DOHH2 (cell line): Measurements from ENCODE around the gene PSMC2.

Source experiments
- H3F3A ChIP-seq: fragments of 200-600 bp; sonication (generic), shearing (Covaris generic); 2 replicates; pipeline ENCODE4 v1.6.0; 2016; ENCODE audit warnings: antibody characterized with exemption, mild to moderate bottlenecking; ENCODE audit not compliant: control insufficient read depth, insufficient read depth
- H3K27ac ChIP-seq: fragments of 200-600 bp; sonication (generic); 2 replicates; pipeline ENCODE4 v1.5.1; 2014; ENCODE audit warnings: low read depth, mild to moderate bottlenecking, low read length, moderate library complexity
- H3K27me3 ChIP-seq: fragments of 200-600 bp; sonication (generic); 2 replicates; pipeline ENCODE4 v1.6.1; 2014; ENCODE audit warnings: mild to moderate bottlenecking, low read length, mixed read lengths; ENCODE audit not compliant: control insufficient read depth
- H3K36me3 ChIP-seq: fragments of 200-600 bp; sonication (generic); 2 replicates; pipeline ENCODE4 v1.6.1; 2014; ENCODE audit warnings: mild to moderate bottlenecking, low read length, moderate library complexity, mixed read lengths; ENCODE audit not compliant: control insufficient read depth
- H3K4me1 ChIP-seq: fragments of 200-600 bp; sonication (generic); 2 replicates; pipeline ENCODE4 v1.6.1; 2014; ENCODE audit warnings: mild to moderate bottlenecking, low read length, mixed read lengths; ENCODE audit not compliant: control insufficient read depth
- H3K4me2 ChIP-seq: fragments of 200-600 bp; sonication (generic); 2 replicates; pipeline ENCODE4 v1.6.0; 2014; ENCODE audit warnings: mild to moderate bottlenecking, low read length, moderate library complexity
- H3K4me3 ChIP-seq: fragments of 200-600 bp; sonication (generic); 2 replicates; pipeline ENCODE4 v1.5.1; 2014; ENCODE audit warnings: mild to moderate bottlenecking, low read length, mixed read lengths
- H3K79me2 ChIP-seq: fragments of 200-600 bp; sonication (generic); 2 replicates; pipeline ENCODE4 v1.6.1; 2014; ENCODE audit warnings: mild to moderate bottlenecking, low read length, mixed read lengths; ENCODE audit not compliant: control insufficient read depth
- H3K9me2 ChIP-seq: fragments of 200-600 bp; sonication (generic); replicated peaks from 2 replicates; pipeline ENCODE4 v1.6.1; 2014; ENCODE audit warnings: mild to moderate bottlenecking, low read length, mixed read lengths; ENCODE audit not compliant: control insufficient read depth
- H3K9me3 ChIP-seq: fragments of 200-600 bp; sonication (generic); 2 replicates; pipeline ENCODE4 v1.6.1; 2014; ENCODE audit warnings: antibody characterized with exemption, low read length, mixed read lengths; ENCODE audit not compliant: control insufficient read depth, insufficient read depth
- H4K20me1 ChIP-seq: fragments of 200-600 bp; sonication (generic); 2 replicates; pipeline ENCODE4 v1.6.0; 2014; ENCODE audit warnings: low read depth, mild to moderate bottlenecking, antibody characterized with exemption, low read length, moderate library complexity; ENCODE audit not compliant: control insufficient read depth, insufficient read depth
- EZH2phosphoT487 ChIP-seq: fragments of 200-600 bp; sonication (generic); IDR thresholded peaks from 2 replicates; pipeline ENCODE4 v1.6.1; 2017; ENCODE audit warnings: borderline replicate concordance, mild to moderate bottlenecking, antibody characterized with exemption, low read length, moderate library complexity, mixed read lengths
- TF ChIP-seq, protein P1 (sequence below): fragments of 200-600 bp; sonication (generic); IDR thresholded peaks from one replicate; pipeline ENCODE4 v1.5.1; 2014; ENCODE audit warnings: antibody characterized with exemption, mild to moderate bottlenecking, low read depth, low read length; ENCODE audit not compliant: poor library complexity, severe bottlenecking

The PSMC2 gene

DNA sequence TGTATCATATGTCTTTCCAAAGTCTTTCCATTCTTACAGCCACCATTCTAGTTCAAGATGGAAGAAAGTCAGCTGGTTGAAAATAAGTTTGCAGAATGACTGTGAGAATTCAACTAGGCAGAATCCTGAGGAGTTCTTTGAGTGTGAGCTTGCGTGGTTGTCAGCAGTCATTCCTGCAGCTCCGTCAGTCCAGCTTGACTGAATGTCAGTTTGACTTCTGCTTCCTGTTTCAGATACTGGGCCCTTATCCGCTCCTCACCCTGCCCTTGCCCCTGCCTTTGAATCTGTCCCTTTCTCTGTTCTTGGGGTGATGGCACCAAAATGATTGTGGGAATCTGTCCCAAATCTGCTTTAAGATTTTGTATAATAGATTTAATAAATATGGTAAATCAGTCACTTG lies 70.8 kb downstream of the PSMC2 start:
- no peak overlapping the region for H3K4me2 ChIP-seq
- H3K4me1 ChIP-seq = no peaks in the 10 kb centered on the region
- TF ChIP-seq EZH2phosphoT487 = no peak
- TF ChIP-seq, protein P1, sequence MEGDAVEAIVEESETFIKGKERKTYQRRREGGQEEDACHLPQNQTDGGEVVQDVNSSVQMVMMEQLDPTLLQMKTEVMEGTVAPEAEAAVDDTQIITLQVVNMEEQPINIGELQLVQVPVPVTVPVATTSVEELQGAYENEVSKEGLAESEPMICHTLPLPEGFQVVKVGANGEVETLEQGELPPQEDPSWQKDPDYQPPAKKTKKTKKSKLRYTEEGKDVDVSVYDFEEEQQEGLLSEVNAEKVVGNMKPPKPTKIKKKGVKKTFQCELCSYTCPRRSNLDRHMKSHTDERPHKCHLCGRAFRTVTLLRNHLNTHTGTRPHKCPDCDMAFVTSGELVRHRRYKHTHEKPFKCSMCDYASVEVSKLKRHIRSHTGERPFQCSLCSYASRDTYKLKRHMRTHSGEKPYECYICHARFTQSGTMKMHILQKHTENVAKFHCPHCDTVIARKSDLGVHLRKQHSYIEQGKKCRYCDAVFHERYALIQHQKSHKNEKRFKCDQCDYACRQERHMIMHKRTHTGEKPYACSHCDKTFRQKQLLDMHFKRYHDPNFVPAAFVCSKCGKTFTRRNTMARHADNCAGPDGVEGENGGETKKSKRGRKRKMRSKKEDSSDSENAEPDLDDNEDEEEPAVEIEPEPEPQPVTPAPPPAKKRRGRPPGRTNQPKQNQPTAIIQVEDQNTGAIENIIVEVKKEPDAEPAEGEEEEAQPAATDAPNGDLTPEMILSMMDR = no peak
- H3K27ac ChIP-seq = no peak overlapping the region
- no peaks in the 10 kb centered on the region for H4K20me1 ChIP-seq
- no peaks in the 10 kb centered on the region for H3F3A ChIP-seq
- H3K79me2 ChIP-seq = no peaks in the 10 kb centered on the region
- H3K27me3 ChIP-seq = peaks cover 29% of the 10 kb centered on the region
- H3K4me3 ChIP-seq = no peak overlapping the region
- H3K9me3 ChIP-seq = no peaks in the 10 kb centered on the region
- no peaks in the 10 kb centered on the region for H3K36me3 ChIP-seq
- no peaks in the 10 kb centered on the region for H3K9me2 ChIP-seq
